ACC112 (cell line): ENCODE data around the gene RTN4RL1.
A peak's percentile ranks its signal among the peaks of the same experiment; 100 is the strongest.

ENCODE experiments used
- H2AFZ ChIP-seq: fragments of 200-600 bp; sonication (generic); one replicate; pipeline ENCODE4 v1.6.0; 2017; ENCODE audit warnings: antibody characterized with exemption, low read length; ENCODE audit not compliant: unreplicated experiment
- H3K27ac ChIP-seq: fragments of 200-600 bp; sonication (generic); 2 replicates; pipeline ENCODE4 v1.5.1; 2014; ENCODE audit warnings: low read depth, mild to moderate bottlenecking, antibody characterized with exemption, low read length, moderate library complexity
- H3K27me3 ChIP-seq: fragments of 200-600 bp; sonication (generic); 2 replicates; pipeline ENCODE4 v1.6.1; 2014; ENCODE audit warnings: mild to moderate bottlenecking, antibody characterized with exemption, low read length, moderate library complexity, mixed read lengths; ENCODE audit not compliant: insufficient read depth
- H3K36me3 ChIP-seq: fragments of 200-600 bp; sonication (generic); 2 replicates; pipeline ENCODE4 v1.6.1; 2016; ENCODE audit warnings: mild to moderate bottlenecking, antibody characterized with exemption, low read length, moderate library complexity, mixed read lengths; ENCODE audit not compliant: insufficient read depth
- H3K4me1 ChIP-seq: fragments of 200-600 bp; sonication (generic); one replicate; pipeline ENCODE4 v1.6.1; 2016; ENCODE audit warnings: low read length, mixed read lengths; ENCODE audit not compliant: insufficient read depth, unreplicated experiment, control insufficient read depth
- H3K4me3 ChIP-seq: fragments of 200-600 bp; sonication (generic); 2 replicates; pipeline ENCODE4 v1.5.1; 2014; ENCODE audit warnings: mild to moderate bottlenecking, low read depth, low read length
- H3K79me2 ChIP-seq: fragments of 200-600 bp; sonication (generic); one replicate; pipeline ENCODE4 v1.6.0; 2016; ENCODE audit warnings: low read length; ENCODE audit not compliant: control insufficient read depth, unreplicated experiment, insufficient read depth

RTN4RL1 gene

DNA sequence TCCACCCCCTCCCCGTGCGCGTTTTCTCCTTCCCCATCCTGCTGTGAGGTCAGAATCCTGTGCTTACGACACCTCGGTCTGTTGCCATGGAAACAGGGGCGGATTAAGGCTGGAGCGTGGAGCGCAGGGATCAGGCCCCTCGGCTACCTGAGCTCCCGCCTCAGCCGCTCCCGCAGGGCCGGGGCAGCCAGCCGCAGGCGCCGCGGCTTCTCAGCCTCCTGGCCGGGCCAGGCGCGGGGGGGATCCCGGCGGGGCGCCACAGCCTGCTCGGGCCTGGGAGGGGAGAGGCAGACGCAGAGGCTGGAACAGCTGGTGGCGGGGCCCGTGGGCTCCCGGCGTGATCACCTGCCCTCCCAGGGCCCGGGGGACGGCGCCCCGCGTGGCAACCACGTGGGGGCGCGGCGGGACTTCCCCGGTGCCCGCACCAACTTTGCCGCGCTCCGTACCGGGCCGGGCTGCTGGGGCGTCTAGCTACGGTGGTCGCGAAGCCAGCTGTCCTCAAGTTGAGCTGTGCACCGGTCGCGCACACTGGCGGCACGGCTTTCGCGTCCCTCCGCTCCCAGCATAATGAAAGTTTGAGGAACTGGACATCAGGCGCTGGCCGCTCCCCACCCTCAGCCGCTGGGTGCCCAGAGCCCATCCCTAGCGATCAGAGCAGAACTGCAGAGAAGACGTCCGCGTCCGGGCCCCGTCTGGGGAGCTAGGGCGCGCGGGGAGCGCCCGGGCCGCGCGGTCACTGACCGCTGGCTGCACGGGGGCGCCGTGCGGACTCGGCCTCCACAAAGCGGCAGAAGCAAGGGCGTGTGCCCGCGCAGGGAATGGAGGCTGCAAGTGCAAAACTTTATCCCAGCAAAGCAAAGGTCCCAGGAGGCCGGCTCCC, 1.2 kb downstream of the RTN4RL1 start:
- H2AFZ ChIP-seq: no peak overlapping the region
- no peaks in the 10 kb centered on the region for H3K79me2 ChIP-seq
- peaks cover 64% of the 10 kb centered on the region for H3K27me3 ChIP-seq
- H3K4me1 ChIP-seq: peaks cover 11% of the 10 kb centered on the region
- no peak overlapping the region for H3K27ac ChIP-seq
- H3K36me3 ChIP-seq: no peaks in the 10 kb centered on the region
- peak overlapping the region; percentile 60 for H3K4me3 ChIP-seq

GRCh38 chr17:2023256-2023655, 1.9 kb downstream of the RTN4RL1 start:
- Histone ChIP-seq H3K27ac (no peak overlapping the region), H3K4me3 (no peak overlapping the region), H3K27me3 (peaks cover 70% of the 10 kb centered on the region), H3K36me3 (no peaks in the 10 kb centered on the region), H2AFZ (no peak overlapping the region), H3K4me1 (peaks cover 5% of the 10 kb centered on the region), H3K79me2 (no peaks in the 10 kb centered on the region)

DNA sequence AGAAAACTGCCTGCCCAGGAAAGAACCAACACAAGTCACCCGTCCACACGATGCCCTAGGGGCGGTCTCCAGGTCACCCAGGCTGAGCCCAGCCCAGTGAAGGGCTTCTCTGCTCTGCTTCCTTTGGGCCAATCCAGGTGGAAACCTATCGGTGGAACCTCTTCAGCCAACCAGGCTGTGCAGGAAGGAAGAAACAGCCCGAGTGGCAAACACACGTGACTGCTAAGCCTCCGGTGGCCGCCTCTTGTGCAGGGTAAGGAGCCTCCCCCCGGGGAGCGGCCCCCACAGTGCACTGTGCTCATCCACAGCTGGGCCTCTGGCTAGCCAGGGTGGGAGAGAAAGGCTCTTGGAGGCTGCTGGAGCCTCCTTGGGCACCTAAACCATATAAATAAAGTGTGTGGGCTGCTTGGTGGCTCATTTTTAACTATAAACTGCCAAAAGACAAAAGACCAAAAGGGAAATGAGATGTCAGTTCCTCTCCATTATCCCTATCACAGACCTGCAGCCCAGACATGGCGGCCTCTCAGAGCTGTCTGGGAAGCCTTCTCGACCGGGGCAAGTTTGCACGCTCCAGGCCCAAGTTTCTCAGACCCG, 2.4 kb downstream of the RTN4RL1 start:
- H3K36me3 ChIP-seq: no peaks in the 10 kb centered on the region
- no peaks in the 10 kb centered on the region for H3K79me2 ChIP-seq
- H3K4me1 ChIP-seq: peaks cover 3% of the 10 kb centered on the region
- H3K4me3 ChIP-seq: no peak overlapping the region
- peaks cover 72% of the 10 kb centered on the region for H3K27me3 ChIP-seq
- H3K27ac ChIP-seq: no peak overlapping the region
- H2AFZ ChIP-seq: no peak overlapping the region

DNA sequence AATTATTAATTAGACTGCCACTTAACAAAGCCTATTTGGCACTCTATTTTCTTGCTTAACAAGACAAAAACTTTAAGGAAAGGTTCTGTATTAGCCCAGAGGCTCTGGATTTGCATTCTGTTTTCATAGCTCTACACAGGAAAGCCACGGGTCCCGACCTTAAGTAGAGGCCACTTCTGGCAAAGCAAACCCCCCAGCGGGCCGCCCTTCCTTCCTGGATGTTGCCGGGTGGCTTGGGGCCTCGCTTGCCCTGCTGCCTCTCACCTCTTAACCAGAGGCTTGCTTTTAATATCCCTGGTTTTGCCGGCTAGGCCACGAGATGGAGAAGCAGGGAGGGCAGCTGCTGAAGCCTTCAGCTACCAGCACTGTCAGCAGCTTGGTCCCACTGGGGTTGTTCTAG, 4.4 kb downstream of the RTN4RL1 start:
- Histone ChIP-seq H3K79me2 (no peaks in the 10 kb centered on the region), H3K27me3 (peaks cover 70% of the 10 kb centered on the region), H3K4me1 (peaks cover 3% of the 10 kb centered on the region), H3K27ac (no peak overlapping the region), H2AFZ (no peak overlapping the region), H3K4me3 (no peak overlapping the region), H3K36me3 (no peaks in the 10 kb centered on the region)

- Histone ChIP-seq H3K27ac (no peak overlapping the region), H3K27me3 (peaks cover 60% of the 10 kb centered on the region), H3K79me2 (no peaks in the 10 kb centered on the region), H3K4me3 (no peak overlapping the region), H3K4me1 (peaks cover 3% of the 10 kb centered on the region), H3K36me3 (no peaks in the 10 kb centered on the region), H2AFZ (no peak overlapping the region)
Observed at GRCh38 chr17:2019723-2020122, 5.4 kb downstream of the RTN4RL1 start.

DNA sequence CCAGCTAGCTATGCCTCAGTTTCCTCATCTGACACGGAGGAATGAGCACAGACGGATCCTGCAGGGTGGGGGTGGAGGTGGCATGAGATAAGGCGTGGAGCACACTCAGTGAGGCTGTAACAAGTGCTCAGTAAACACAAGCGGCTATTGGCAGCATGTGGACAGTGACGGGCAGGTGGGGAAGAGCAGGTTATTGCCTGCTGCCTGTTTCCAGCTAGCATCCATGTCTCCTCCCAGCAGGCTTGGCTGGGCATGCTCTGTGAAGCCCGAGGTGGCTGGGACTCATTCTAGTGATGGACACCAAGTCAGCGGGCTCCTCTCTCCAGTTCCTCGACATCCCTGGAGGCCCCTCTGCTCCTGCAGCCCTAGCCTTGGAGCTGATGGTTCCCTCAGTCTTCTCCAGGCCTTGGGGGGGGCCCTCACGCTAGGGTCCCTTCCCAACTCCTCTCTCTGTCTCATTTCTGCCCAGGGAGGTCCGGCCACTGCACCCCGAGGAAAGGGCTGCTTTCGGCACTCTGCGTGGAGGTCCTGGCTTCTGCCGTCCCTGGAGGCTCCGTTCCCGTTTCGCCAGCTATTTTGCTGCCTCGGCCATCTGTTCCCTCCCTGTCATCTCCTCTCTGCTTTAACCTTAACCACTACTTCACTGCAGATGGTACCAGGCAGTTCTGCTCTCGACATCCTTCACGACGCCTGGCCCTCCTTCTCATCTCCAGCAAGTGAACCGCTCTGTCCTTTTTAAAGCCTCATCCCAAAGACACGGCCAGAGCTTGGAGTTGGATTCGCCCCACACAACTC, 6.2 kb downstream of the RTN4RL1 start:
- Histone ChIP-seq H2AFZ (no peak overlapping the region), H3K4me3 (no peak overlapping the region), H3K4me1 (no peaks in the 10 kb centered on the region), H3K27me3 (peaks cover 52% of the 10 kb centered on the region), H3K79me2 (no peaks in the 10 kb centered on the region), H3K36me3 (no peaks in the 10 kb centered on the region), H3K27ac (no peak overlapping the region)

GRCh38 chr17:2017274-2017941, 7.7 kb downstream of the RTN4RL1 start:
- Histone ChIP-seq H3K27ac (no peak overlapping the region), H3K36me3 (no peaks in the 10 kb centered on the region), H3K4me1 (no peaks in the 10 kb centered on the region), H3K27me3 (peaks cover 38% of the 10 kb centered on the region), H3K79me2 (no peaks in the 10 kb centered on the region), H2AFZ (no peak overlapping the region), H3K4me3 (no peak overlapping the region)

- Histone ChIP-seq H2AFZ (no peak overlapping the region), H3K27ac (no peak overlapping the region), H3K36me3 (no peaks in the 10 kb centered on the region), H3K4me3 (no peak overlapping the region), H3K4me1 (peaks cover 6% of the 10 kb centered on the region), H3K79me2 (no peaks in the 10 kb centered on the region), H3K27me3 (peaks cover 35% of the 10 kb centered on the region)
Observed at GRCh38 chr17:2016494-2016893, 8.6 kb downstream of the RTN4RL1 start.

- Histone ChIP-seq H2AFZ (no peak overlapping the region), H3K27me3 (peaks cover 26% of the 10 kb centered on the region), H3K36me3 (no peaks in the 10 kb centered on the region), H3K4me1 (peaks cover 10% of the 10 kb centered on the region), H3K79me2 (no peaks in the 10 kb centered on the region), H3K4me3 (no peak overlapping the region), H3K27ac (no peak overlapping the region)
Observed at GRCh38 chr17:2015314-2015713, 9.8 kb downstream of the RTN4RL1 start.

GRCh38 chr17:2013994-2014317, 11.2 kb downstream of the RTN4RL1 start:
- peaks cover 13% of the 10 kb centered on the region for H3K27me3 ChIP-seq
- H3K4me1 ChIP-seq: peaks cover 10% of the 10 kb centered on the region
- H3K36me3 ChIP-seq: no peaks in the 10 kb centered on the region
- H3K4me3 ChIP-seq: no peak overlapping the region
- no peaks in the 10 kb centered on the region for H3K79me2 ChIP-seq
- no peak overlapping the region for H2AFZ ChIP-seq
- H3K27ac ChIP-seq: no peak overlapping the region
